Activated naive CD8-positive, alpha-beta T cell (primary cell): ENCODE results near the gene DUOX1.
A peak's percentile ranks its signal among the peaks of the same experiment; 100 is the strongest.

ENCODE experiments used
- H3K27ac Mint-ChIP-seq: one replicate; pipeline ENCODE4 v1.8.0; 2021; ENCODE audit warnings: mixed read lengths
- H3K27me3 Mint-ChIP-seq: one replicate; pipeline ENCODE4 v1.8.0; 2021; ENCODE audit warnings: mixed read lengths
- H3K36me3 Mint-ChIP-seq: one replicate; pipeline ENCODE4 v1.8.0; 2021; ENCODE audit warnings: mixed read lengths
- H3K4me1 Mint-ChIP-seq: one replicate; pipeline ENCODE4 v1.8.0; 2021; ENCODE audit warnings: low read depth, mixed read lengths
- H3K4me3 Mint-ChIP-seq: one replicate; pipeline ENCODE4 v1.8.0; 2021; ENCODE audit warnings: mild to moderate bottlenecking, mixed read lengths
- H3K9me3 Mint-ChIP-seq: one replicate; pipeline ENCODE4 v1.8.0; 2021; ENCODE audit warnings: low read depth, mixed read lengths

The DUOX1 gene

GRCh38 chr15:45187894-45188830 lies 58.4 kb downstream of the DUOX1 start, which contains the start of gene SHF:
Gene SHF, minus strand, starts transcription at chr15:45187966. Its CDS starts 15 bp downstream, at chr15:45187951.
- no peaks in the 10 kb centered on the region for H3K9me3 Mint-ChIP-seq
- no peaks in the 10 kb centered on the region for H3K36me3 Mint-ChIP-seq
- H3K4me1 Mint-ChIP-seq, result peaks cover 44% of the 10 kb centered on the region
- H3K27ac Mint-ChIP-seq, result peak within 1 kb of the TSS; percentile 94
- H3K4me3 Mint-ChIP-seq, result peak within 1 kb of the TSS; percentile 92
- no peaks in the 10 kb centered on the region for H3K27me3 Mint-ChIP-seq

- Mint-ChIP-seq H3K9me3 (no peaks in the 10 kb centered on the region), H3K4me3 (no peak overlapping the region), H3K27me3 (no peaks in the 10 kb centered on the region), H3K27ac (peak overlapping the region; percentile 17), H3K4me1 (peaks cover 7% of the 10 kb centered on the region), H3K36me3 (no peaks in the 10 kb centered on the region)
Observed at GRCh38 chr15:45197512-45197911, 67.7 kb downstream of the DUOX1 start.

DNA sequence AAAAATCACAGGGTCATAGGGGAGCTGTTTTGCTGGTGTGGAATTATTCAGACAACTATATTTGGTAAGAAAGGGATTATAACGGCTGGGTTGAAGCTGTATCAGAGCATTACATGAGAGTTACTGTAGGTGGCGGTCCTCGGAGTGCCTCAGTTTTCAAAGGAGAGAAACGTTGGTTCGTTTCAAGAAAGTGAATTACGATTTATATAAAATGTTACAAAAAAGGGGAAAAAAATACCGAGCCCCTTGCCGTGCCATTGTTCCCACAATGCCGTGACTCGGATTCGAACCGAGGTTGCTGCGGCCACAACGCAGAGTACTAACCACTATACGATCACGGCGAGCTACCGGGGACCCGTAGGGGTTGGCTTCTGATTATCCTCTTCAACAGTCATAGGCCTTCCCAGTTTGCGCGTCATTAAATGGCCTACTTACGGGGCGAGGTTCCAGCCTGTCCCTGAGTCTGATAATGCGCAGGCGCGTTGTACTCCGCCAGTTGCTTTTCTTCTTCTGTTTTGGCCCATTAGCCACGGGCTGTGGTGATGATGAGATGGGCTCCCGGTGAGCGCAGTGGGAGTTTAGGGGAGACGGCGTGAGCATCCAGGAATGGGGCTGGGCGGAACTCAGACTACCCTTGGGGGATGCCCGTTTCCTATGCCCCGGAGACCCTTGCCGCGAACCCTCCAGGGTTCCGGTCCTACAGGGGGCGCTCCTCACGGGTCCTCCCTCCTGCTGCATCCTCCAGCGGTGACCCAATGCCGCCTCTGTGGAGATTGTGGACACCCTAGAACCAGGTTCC lies 68.7 kb downstream of the DUOX1 start:
- no peak overlapping the region for H3K27ac Mint-ChIP-seq
- no peak overlapping the region for H3K4me3 Mint-ChIP-seq
- H3K36me3 Mint-ChIP-seq, result no peaks in the 10 kb centered on the region
- no peaks in the 10 kb centered on the region for H3K9me3 Mint-ChIP-seq
- peaks cover 7% of the 10 kb centered on the region for H3K4me1 Mint-ChIP-seq
- H3K27me3 Mint-ChIP-seq, result no peaks in the 10 kb centered on the region

DNA sequence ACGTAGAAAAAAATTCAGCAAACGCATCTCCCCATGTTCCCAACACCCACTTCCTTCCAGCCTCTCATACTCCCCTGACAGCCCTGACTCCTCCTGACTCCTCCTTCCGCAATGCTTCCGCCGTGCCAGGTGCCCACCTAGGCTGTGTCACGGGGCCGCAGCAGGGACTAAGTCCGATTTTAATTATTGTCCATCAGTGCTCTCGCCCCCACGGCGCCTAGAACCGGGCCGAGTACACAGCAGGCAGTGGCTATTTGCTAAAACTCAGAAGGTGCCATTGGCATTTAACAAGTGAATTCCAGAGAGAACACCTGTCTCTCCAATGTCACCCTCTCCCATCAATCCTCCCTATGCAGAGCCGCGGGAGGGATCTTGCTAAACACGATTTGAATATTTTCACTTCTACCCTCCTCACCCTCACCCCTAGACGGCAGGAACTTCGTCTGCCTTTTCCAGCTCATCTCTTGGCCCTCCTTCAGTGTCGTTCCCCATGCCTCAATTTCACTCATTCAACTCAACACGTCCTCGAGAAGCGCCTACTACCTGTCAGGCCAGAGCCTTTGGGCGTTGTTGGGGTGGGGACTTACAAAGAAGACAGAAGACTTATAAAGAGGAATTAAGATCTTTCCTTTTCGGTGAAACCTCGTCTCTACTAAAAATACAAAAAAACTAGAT lies 69.5 kb downstream of the DUOX1 start:
- Mint-ChIP-seq H3K36me3 (no peaks in the 10 kb centered on the region), H3K9me3 (no peaks in the 10 kb centered on the region), H3K4me3 (no peak overlapping the region), H3K27me3 (no peaks in the 10 kb centered on the region), H3K4me1 (peaks cover 7% of the 10 kb centered on the region), H3K27ac (no peak overlapping the region)

DNA sequence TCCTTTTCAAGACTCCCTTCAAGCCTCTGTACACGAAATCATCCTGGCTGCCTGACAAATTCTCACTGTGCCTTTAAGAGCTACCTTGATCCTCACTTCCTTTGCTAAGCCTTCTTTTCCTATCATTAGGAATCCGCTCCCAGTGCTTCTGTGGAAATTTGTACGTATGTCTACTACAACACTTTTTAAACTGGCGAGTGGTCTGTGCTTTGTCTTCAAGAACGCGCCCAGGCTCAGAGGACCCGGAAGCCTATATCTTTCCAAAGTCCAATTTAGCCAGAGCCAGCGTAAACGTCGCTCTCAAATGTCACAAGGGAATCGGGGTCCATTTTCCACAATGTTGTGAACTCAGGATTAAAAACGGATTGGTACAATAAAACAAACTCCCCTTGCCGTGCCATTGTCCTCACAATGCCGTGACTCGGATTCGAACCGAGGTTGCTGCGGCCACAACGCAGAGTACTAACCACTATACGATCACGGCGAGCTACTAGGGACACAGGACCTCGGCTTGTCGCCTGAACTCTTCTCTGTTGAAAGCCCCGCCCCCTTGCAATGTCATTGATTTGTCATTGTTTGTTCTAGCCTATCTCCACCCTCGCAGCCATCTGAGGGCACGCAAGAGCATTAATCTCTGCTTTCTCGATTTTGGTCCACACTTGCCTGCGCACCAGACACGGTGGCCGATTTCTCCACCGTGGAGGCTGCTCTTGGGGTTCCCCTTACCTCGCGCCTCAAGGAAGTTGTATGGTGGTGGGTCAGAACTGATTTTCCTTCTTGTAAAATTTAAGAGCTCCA lies 70.4 kb downstream of the DUOX1 start:
- H3K27ac Mint-ChIP-seq, result no peak overlapping the region
- peaks cover 10% of the 10 kb centered on the region for H3K4me1 Mint-ChIP-seq
- H3K27me3 Mint-ChIP-seq, result no peaks in the 10 kb centered on the region
- H3K9me3 Mint-ChIP-seq, result no peaks in the 10 kb centered on the region
- no peaks in the 10 kb centered on the region for H3K36me3 Mint-ChIP-seq
- H3K4me3 Mint-ChIP-seq, result no peak overlapping the region

GRCh38 chr15:45200799-45201556 lies 71.2 kb downstream of the DUOX1 start:
- no peak overlapping the region for H3K4me3 Mint-ChIP-seq
- no peaks in the 10 kb centered on the region for H3K9me3 Mint-ChIP-seq
- H3K27ac Mint-ChIP-seq, result no peak overlapping the region
- H3K4me1 Mint-ChIP-seq, result peaks cover 10% of the 10 kb centered on the region
- no peaks in the 10 kb centered on the region for H3K27me3 Mint-ChIP-seq
- H3K36me3 Mint-ChIP-seq, result no peaks in the 10 kb centered on the region

DNA sequence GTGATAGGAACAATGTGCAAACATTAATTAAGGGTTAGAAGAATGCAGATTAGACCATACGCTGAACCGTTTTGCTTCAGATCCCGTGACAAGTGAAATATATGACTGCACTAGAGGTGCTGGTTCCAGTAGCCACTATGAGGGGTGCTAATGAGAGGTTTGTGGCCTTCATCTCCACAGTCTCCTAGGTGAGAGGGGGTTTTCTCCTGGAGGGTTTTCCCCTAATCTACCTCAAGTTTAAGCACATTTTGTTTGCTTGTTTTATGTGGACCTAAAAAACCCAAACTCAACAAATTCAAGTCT lies 71.7 kb downstream of the DUOX1 start:
- Mint-ChIP-seq H3K4me3 (no peak overlapping the region), H3K27me3 (no peaks in the 10 kb centered on the region), H3K36me3 (no peaks in the 10 kb centered on the region), H3K9me3 (no peaks in the 10 kb centered on the region), H3K27ac (no peak overlapping the region), H3K4me1 (peaks cover 10% of the 10 kb centered on the region)

GRCh38 chr15:45201869-45202268 lies 72.1 kb downstream of the DUOX1 start:
- Mint-ChIP-seq H3K9me3 (no peaks in the 10 kb centered on the region), H3K36me3 (no peaks in the 10 kb centered on the region), H3K4me1 (peaks cover 10% of the 10 kb centered on the region), H3K4me3 (no peak overlapping the region), H3K27me3 (peaks cover 1% of the 10 kb centered on the region), H3K27ac (no peak overlapping the region)

DNA sequence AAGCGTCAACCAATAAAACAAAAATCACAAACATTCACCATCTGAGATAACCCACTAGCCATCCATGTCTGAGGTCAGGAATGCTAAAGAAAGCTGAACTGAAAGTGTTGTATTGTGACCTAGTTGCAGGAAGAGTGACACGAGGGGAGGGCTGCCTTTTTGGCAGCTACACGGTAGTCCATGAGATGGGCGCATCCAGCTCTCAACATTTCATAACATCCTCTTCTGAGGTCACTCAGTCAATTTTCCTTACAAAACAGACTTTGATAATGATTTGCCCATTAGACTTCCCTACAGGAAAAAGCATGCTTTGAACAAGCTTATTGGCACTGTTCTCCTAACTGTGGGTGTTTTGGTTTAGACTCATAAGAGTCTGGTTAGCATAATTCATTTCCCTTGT lies 73.4 kb downstream of the DUOX1 start:
- Mint-ChIP-seq H3K36me3 (no peaks in the 10 kb centered on the region), H3K27ac (no peak overlapping the region), H3K4me3 (no peak overlapping the region), H3K27me3 (peaks cover 3% of the 10 kb centered on the region), H3K4me1 (peaks cover 6% of the 10 kb centered on the region), H3K9me3 (no peaks in the 10 kb centered on the region)

DNA sequence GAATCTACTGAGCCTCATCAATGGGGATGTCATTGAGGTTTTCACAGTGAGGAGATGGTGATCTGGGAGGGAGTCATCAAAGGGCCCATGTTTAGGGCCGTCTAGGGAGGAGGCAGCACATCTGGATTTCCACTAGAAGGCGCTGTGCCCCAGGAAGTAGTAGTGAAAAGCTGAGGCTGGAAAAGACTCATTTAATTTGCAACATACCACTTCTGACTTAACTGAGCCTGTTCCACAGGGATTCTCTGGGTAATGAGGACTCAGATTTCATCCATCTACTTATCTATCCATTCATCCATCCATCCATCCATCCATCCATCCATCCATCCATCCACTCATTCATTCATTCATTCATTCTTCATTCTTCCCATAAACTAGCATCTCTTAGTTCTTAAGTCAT lies 75.4 kb downstream of the DUOX1 start:
- Mint-ChIP-seq H3K27me3 (peaks cover 8% of the 10 kb centered on the region), H3K9me3 (no peaks in the 10 kb centered on the region), H3K4me3 (no peak overlapping the region), H3K4me1 (peaks cover 3% of the 10 kb centered on the region), H3K36me3 (no peaks in the 10 kb centered on the region), H3K27ac (peak overlapping the region; percentile 38)

DNA sequence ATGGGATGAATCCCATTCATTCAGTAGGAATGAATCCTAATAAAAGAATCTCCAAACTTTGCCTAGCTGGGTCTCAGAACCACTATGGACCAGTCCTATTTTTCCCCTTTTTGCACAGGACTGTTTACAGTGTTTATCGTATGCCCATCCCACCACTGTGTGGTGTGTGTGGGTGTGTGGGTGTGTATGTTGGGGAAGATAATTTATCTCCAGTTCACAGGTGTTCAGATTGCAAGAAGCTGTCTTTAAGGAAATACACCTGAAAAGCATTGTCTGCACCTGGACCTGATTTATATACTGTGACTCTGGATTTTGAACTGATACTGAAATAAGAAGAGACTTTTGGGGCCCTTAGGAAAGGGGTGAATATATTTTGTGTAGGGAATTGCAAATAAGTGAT lies 82.7 kb downstream of the DUOX1 start:
- H3K36me3 Mint-ChIP-seq, result no peaks in the 10 kb centered on the region
- H3K9me3 Mint-ChIP-seq, result no peaks in the 10 kb centered on the region
- no peaks in the 10 kb centered on the region for H3K4me1 Mint-ChIP-seq
- peaks cover 7% of the 10 kb centered on the region for H3K27me3 Mint-ChIP-seq
- no peak overlapping the region for H3K4me3 Mint-ChIP-seq
- H3K27ac Mint-ChIP-seq, result no peak overlapping the region
